ENCODE data around the gene FCN1.

Gene FCN1

GRCh38 chr9:134937566-134938345 is 20.0 kb upstream of the FCN1 start:
- no peak for DNase-seq (ENCODE audit: low read depth in 2 of 3, low spot score in 1 of 3)

DNA sequence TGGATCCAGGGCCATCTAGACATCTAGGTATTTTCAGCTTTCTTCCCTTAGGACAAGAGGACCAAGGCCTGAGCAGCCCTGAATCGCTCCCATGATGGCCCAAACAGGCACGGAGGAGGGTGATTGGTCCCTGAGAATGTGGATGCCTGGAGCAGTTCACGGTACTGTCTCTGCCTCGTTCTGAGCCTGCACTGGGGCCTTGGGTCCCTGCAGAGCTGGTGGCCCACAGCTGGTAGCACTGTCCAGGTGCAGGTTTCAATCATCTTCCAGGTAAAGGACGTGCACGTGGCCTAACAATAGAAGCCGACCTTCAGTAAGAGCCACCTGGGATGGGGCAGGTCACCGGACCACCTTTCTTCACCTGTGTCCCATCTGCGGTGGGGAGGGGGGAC is 19.4 kb upstream of the FCN1 start:
- DNase-seq (ENCODE audit: low read depth in 2 of 3, low spot score in 1 of 3): no peak

- no peak for DNase-seq (ENCODE audit: low read depth in 2 of 3, low spot score in 1 of 3)
Measured at GRCh38 chr9:134936346-134937163, 18.8 kb upstream of the FCN1 start.

GRCh38 chr9:134935701-134936345 is 18.1 kb upstream of the FCN1 start:
- DNase-seq (ENCODE audit: low read depth in 2 of 3, low spot score in 1 of 3): no peak

DNA sequence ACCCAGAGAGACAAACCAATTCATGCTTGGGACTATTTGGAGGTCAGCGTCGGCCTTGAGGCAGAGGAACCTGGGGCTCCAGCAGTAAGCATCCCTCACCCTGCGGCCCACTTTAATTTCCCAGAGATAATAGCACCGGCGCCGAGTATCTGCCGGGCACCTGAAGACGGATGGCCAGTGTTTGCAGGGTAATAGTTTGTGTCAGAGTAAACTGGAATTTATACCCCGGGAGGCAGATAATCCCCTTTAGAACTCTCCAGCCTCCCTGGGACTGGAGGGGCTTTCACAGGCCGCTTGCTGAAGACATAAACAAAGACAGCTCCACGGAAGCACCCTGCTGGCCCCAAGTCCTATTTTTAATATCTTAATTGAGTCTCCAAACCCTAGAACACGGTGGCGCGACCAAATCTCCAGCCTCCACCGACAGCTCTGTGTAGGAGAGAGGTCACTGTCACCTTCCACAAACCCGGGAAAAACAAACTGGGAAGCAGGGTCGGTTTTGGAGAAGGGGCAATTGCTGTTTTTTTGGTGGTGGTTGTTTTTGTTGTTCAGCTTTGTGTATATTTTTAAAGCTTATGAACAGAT is 17.4 kb upstream of the FCN1 start:
- DNase-seq (ENCODE audit: low read depth in 2 of 3, low spot score in 1 of 3): no peak

GRCh38 chr9:134933076-134933659 is 15.5 kb upstream of the FCN1 start:
- DNase-seq (ENCODE audit: low read depth in 2 of 3, low spot score in 1 of 3): no peak

GRCh38 chr9:134932606-134933005 is 14.9 kb upstream of the FCN1 start:
- DNase-seq (ENCODE audit: low read depth in 2 of 3, low spot score in 1 of 3): no peak

- no peak for DNase-seq (ENCODE audit: low read depth in 2 of 3, low spot score in 1 of 3)
Measured at GRCh38 chr9:134932171-134932570, 14.5 kb upstream of the FCN1 start.

DNA sequence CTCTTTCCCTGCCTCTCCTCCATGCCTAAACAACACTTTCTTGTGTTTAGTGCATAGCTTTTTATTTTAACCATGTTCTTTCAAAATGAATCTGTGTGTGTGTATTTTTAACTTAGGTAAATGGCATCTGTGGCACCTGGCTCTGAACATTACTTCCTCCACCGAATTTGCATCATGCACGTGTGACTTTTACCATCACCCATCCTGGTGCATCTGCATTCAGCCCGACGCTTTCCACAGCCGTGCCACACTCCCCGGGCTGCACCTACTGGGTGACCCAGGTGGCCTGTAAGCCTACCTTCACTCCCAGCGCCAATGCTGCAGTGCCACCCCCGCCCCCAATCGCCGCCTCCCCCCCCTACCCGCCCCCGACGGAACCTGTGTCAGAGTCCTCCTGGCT is 12.7 kb upstream of the FCN1 start:
- DNase-seq (ENCODE audit: low read depth in 2 of 3, low spot score in 1 of 3): no peak

DNA sequence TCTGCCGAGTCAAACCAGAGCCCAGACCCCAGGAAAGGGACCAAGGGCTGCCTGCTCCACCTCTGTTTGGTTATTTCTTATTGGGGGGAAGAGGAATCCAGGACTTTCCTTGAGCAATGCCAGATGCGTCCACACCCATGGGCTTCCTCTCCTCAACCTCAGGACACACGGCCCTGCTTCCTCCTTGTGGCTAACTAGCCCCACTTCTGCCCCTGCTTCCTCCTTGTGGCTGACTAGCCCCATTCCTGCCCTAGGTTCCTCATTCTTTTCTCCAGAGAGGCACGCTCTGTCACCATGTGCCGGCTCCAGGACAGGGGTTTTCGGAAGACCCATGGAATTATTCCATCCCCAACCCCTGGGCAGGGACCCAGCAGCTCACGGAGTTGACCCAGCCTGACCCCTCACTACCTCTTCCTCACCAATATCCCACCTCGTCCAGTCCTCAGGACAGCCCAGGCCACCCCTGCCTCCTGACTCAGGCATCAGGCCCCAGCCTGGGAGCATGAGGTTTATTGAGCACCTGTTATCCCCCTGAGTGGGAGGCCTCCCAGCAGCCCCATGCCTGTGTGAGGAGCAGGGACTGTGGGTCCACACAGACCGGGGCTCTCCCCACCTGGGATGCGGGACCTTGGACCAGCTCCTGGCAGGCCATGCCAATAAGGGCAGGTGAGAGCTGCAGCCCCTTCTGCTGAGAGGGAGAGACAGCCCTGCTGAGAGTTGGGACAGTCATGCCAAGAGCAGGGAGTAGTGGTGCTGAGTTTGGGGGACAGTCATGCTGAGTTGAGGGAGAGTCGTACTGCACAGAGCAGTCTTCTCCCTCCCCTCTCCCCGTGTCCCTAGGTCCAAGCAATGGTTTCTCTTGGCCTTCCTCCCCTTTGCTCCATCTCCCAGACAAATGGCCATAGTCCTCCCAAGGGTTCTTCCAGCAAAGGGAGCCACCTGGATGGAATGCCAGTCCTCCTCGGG is 11.8 kb upstream of the FCN1 start:
- DNase-seq (ENCODE audit: low read depth in 2 of 3, low spot score in 1 of 3): no peak

DNA sequence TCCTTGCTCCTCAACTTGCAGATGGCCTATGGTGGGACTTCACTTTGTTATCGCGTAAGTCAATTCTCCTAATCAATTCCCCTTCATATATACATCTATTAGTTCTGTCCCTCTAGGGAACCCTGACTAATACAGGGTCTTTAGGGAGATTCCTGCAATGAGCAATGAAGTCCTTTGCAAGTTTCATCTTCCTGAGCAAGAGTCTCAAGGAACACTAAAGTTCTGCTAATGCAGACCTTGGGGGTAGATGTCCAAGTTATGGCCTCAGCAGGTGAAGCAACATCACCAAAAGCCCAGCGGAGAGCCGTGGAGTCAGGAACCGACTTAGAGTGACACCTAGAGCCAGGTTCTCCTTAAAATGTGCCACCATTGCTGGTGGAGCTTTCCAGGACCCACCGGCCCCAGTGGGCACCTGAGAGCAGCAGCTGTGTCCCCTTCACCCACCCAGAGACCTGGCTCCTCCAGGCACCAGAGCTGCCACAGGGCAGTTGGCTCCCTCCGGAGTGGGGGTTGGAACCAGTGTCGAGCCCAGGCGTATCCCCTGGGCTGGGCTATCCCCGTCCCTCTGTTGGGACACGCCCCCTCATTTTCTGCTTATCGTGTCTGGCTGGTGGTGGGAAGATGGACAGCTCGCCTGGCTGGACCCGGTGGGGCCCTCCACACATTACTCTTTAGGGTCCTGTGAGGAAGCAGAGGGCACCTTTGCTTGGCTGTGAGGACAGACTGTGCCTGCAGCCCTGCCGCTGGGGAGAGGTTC is 10.9 kb upstream of the FCN1 start:
- no peak for DNase-seq (ENCODE audit: low read depth in 2 of 3, low spot score in 1 of 3)

GRCh38 chr9:134925011-134925511 is 7.3 kb upstream of the FCN1 start:
- DNase-seq (ENCODE audit: low read depth in 2 of 3, low spot score in 1 of 3): no peak

DNA sequence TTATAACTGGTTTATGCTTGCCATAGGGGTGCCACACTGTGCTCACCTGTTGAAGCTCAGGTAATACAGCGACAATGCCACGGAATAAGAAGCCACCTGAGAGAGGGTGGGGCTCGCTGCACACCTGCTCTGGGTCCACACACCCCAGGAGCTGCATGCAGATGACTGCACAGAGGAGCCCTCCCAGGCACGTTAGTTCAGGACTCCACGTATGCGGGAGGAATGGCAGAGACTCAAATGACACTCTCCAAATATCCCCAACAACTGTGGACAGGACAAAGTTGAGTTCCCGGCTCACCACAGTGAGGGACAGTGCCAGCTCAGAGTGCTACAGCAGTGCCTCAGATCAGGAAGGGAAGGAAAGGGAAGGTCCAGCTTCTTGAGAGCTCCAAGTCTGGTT is 5.8 kb upstream of the FCN1 start:
- no peak for DNase-seq (ENCODE audit: low read depth in 2 of 3, low spot score in 1 of 3)

DNA sequence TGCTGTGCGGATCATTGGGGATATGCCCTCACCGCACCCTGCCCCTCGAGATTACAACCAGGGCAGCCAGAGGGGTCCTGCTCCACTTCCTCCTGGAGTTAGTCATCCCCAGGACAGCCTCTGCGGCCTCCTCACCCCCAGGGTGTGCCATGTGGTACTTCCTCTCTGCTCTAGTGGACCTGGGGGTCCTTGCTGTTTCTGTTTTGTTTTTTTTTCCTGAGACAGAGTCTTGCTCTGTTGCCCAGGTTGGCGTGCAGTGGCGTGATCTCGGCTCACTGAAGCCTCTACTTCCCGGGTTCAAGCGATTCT is 5.2 kb upstream of the FCN1 start:
- DNase-seq (ENCODE audit: low read depth in 2 of 3, low spot score in 1 of 3): no peak

- DNase-seq (ENCODE audit: low read depth in 2 of 3, low spot score in 1 of 3): no peak
Measured at GRCh38 chr9:134922066-134922931, 4.6 kb upstream of the FCN1 start.

DNA sequence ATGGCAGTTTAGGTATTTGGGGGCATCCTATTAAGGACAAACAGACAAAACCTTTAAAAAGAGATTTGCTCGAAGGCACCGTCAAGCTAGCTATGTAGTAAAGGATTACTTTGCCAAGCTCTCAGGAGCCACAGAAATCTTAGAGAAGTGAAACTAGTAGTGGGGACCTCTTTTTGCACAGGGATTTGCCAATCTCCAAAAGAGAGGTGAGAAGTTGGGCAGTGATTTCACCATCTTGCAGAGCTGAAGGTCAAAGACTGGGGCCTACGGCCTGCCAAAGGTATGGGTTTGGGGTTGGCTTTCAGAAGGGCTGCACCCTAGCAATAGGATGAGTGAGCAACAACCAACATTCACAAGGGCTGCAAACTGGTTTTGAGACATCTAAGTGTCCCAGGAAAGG is 1.6 kb upstream of the FCN1 start:
- DNase-seq (ENCODE audit: low read depth in 2 of 3, low spot score in 1 of 3): no peak

DNA sequence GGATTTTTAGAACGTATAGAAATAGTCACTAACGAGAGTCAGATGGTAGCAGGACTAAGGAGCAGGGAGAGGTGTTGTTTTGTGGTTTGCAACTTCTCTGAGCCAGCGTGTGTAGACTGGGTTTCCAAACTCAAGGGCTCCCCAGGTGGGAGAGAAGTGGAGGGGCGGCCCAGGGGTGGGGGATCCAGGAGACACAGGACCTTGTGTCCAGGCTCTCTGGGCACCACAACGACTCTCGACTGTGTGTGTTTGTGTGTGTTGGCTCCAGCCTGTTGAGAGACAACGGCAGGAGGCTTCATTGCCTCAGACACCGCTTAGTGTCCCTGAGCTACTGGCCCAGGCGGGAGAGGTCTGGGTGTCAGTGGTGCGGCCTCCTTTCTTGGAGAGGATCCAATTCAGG is 934 bp upstream of the FCN1 start:
- DNase-seq (ENCODE audit: low read depth in 2 of 3, low spot score in 1 of 3): no peak

DNA sequence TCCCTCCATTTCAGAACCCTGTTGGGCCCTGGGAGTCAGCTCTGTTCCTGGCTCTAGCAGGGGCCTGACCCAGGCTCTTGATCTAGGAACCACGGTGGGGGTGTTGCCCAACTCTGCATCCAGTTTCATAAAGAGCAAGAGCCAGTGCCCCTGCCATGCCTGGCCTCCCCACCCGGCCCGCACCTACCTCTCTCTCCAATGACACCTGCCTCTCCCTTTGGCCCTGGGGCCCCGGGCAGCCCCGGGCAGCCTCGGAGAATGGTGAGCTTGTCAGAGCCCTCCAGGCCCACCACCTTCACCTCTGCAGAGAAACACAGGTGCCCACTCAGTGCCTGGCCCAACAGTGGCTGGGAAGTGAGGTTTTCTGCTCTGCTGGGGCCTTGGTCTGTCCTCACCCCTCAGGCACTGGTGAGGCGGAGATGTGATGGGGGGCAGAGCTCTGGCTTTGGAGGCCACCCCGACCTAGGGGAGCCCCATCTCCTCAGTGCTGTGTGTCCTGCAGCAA is 1.5 kb downstream of the FCN1 start:
- DNase-seq (ENCODE audit: low read depth in 2 of 3, low spot score in 1 of 3): no peak

All from stimulated activated CD4-positive, alpha-beta T cell treated with anti-CD3 and anti-CD28 coated beads, Interleukin-12 subunit alpha, Interleukin-12 subunit beta, amount 100 ng/mL, for 48 hours (primary cell).